Measurements from ENCODE around the gene SEPTIN10. TPM values are rescaled to one million over a fixed set of nuclear protein-coding genes. Genes with fewer than 3 reads are reported as not detected.

Gene SEPTIN10
- total RNA-seq, 1 experiment from 2014 or later = 100.0 TPM

GRCh38 chr2:109636317-109636716, 22.6 kb upstream of the SEPTIN10 start:
- Histone ChIP-seq H3K9me3 (ENCODE audit: control insufficient read depth, insufficient read depth, low read depth, low read length) (no peaks in the 10 kb centered on the region), H3K27ac (ENCODE audit: low read length) (no peak overlapping the region), H3K27me3 (ENCODE audit: control insufficient read depth, insufficient read depth, low read length) (no peaks in the 10 kb centered on the region), H3K36me3 (ENCODE audit: control insufficient read depth, insufficient read depth, low read length) (no peaks in the 10 kb centered on the region), H3K4me3 (ENCODE audit: low read depth in 2 of 2, low read length in 2 of 2) (no peak overlapping the region), H3K4me1 (ENCODE audit: control insufficient read depth, insufficient read depth, low read length) (no peaks in the 10 kb centered on the region)
- no TSS peak for BruUV-seq (replicated peaks)
- ATAC-seq (no peak), DNase-seq (ENCODE audit: low read depth, low spot score) (no peak)
- ChIA-PET CTCF (no interaction called here), POLR2A (no interaction called here)
- in situ Hi-C loops (cut with HindIII; ENCODE audit: low pct_unique_long_range_greater_than_20kb, low sequenced_read_pairs) = no loop called here
- intact Hi-C loops (cut with micrococcal nuclease; ENCODE audit: unreplicated experiment) = no loop called here
- no peak for TF ChIP-seq SIN3A (IDR thresholded peaks at IDR 0.05; ENCODE audit: borderline replicate concordance, insufficient read depth, low read depth, low read length)
- TF ChIP-seq TCF7L2 (IDR thresholded peaks at IDR 0.05; ENCODE audit: low read depth, low read length) = no peak
- no peak for TF ChIP-seq POLR2AphosphoS5 (IDR thresholded peaks at IDR 0.05; ENCODE audit: low read depth, low read length)
- no peak for TF ChIP-seq REST (IDR thresholded peaks at IDR 0.05; ENCODE audit: insufficient read depth in 1 of 2, low read depth in 2 of 2, low read length in 1 of 2)
- TF ChIP-seq CTCF (IDR thresholded peaks at IDR 0.05) = no peak

GRCh38 chr2:109635426-109636304, 21.9 kb upstream of the SEPTIN10 start:
- no peaks in the 10 kb centered on the region for H3K4me1 ChIP-seq (ENCODE audit: control insufficient read depth, insufficient read depth, low read length)
- no peak for DNase-seq (ENCODE audit: low read depth, low spot score)
- intact Hi-C loops (cut with micrococcal nuclease; ENCODE audit: unreplicated experiment) (no loop called here), in situ Hi-C loops (cut with HindIII; ENCODE audit: low pct_unique_long_range_greater_than_20kb, low sequenced_read_pairs) (no loop called here)
- ATAC-seq = no peak
- no peaks in the 10 kb centered on the region for H3K9me3 ChIP-seq (ENCODE audit: control insufficient read depth, insufficient read depth, low read depth, low read length)
- H3K4me3 ChIP-seq (ENCODE audit: low read depth in 2 of 2, low read length in 2 of 2) = no peak overlapping the region
- no peaks in the 10 kb centered on the region for H3K27me3 ChIP-seq (ENCODE audit: control insufficient read depth, insufficient read depth, low read length)
- H3K27ac ChIP-seq (ENCODE audit: low read length) = no peak overlapping the region
- no TSS peak for BruUV-seq (replicated peaks)
- no peaks in the 10 kb centered on the region for H3K36me3 ChIP-seq (ENCODE audit: control insufficient read depth, insufficient read depth, low read length)
- ChIA-PET POLR2A (no interaction called here), CTCF (no interaction called here)
- TF ChIP-seq CTCF (IDR thresholded peaks at IDR 0.05) (no peak), REST (IDR thresholded peaks at IDR 0.05; ENCODE audit: insufficient read depth in 1 of 2, low read depth in 2 of 2, low read length in 1 of 2) (no peak), POLR2AphosphoS5 (IDR thresholded peaks at IDR 0.05; ENCODE audit: low read depth, low read length) (no peak), TCF7L2 (IDR thresholded peaks at IDR 0.05; ENCODE audit: low read depth, low read length) (no peak), SIN3A (IDR thresholded peaks at IDR 0.05; ENCODE audit: borderline replicate concordance, insufficient read depth, low read depth, low read length) (no peak)
